Keratinocyte (primary cell): Measurements from ENCODE around the gene SPATA16. TPM values are rescaled to one million over a fixed set of nuclear protein-coding genes. Genes with fewer than 3 reads are reported as not detected.

Experiments
- DNase-seq: peaks from one replicate; pipeline ENCODE4 v3.0.0-alpha.2; 2011; ENCODE audit warnings: low read depth, missing footprints, low spot score
- FAIRE-seq: peaks from 2 replicates; lab custom pipeline; 2011; peaks lifted over from hg19 to GRCh38; lab: Jason Lieb, UNC
- H2AFZ ChIP-seq: 2 replicates; pipeline ENCODE4 v1.6.0; 2012; ENCODE audit warnings: low read length, control low read depth, inconsistent platforms; ENCODE audit not compliant: control insufficient read depth
- H3K27ac ChIP-seq: 2 replicates; pipeline ENCODE4 v1.5.1; 2011; ENCODE audit warnings: low read length; ENCODE audit not compliant: control insufficient read depth, insufficient read depth
- H3K27me3 ChIP-seq: 3 replicates; pipeline ENCODE4 v1.6.0; 2011; ENCODE audit warnings: low read length; ENCODE audit not compliant: control insufficient read depth, insufficient read depth; ENCODE audit errors: extremely low read depth
- H3K36me3 ChIP-seq, 2 experiments: 2 replicates in 1 of 2; 3 replicates in 1 of 2; pipeline ENCODE4 v1.5.1; 2011; ENCODE audit warnings: low read length in 2 of 2, mild to moderate bottlenecking in 1 of 2; ENCODE audit not compliant: control insufficient read depth in 2 of 2, insufficient read depth in 2 of 2; ENCODE audit errors: extremely low read depth in 1 of 2
- H3K4me1 ChIP-seq: 3 replicates; pipeline ENCODE4 v1.5.1; 2011; ENCODE audit warnings: low read length; ENCODE audit not compliant: control insufficient read depth, insufficient read depth; ENCODE audit errors: extremely low read depth
- H3K4me2 ChIP-seq: 3 replicates; pipeline ENCODE4 v1.6.0; 2011; ENCODE audit warnings: low read depth, low read length; ENCODE audit not compliant: control insufficient read depth, insufficient read depth; ENCODE audit errors: extremely low read depth
- H3K4me3 ChIP-seq, 3 experiments: fragments of 200-600 bp in 1 of 3; sonication (generic) in 1 of 3; 2 replicates in 2 of 3; 3 replicates in 1 of 3; pipeline ENCODE4 v1.5.1; 2011 to 2016; ENCODE audit warnings: low read length in 3 of 3, mild to moderate bottlenecking in 3 of 3, control low read depth in 2 of 3, inconsistent platforms in 1 of 3, low read depth in 1 of 3, mixed read lengths in 1 of 3, mixed run types in 1 of 3, moderate library complexity in 1 of 3; ENCODE audit not compliant: control insufficient read depth in 2 of 3, insufficient read depth in 2 of 3; ENCODE audit errors: extremely low read depth in 1 of 3
- H3K79me2 ChIP-seq: 2 replicates; pipeline ENCODE4 v1.6.0; 2012; ENCODE audit warnings: low read length; ENCODE audit not compliant: control insufficient read depth, insufficient read depth
- H3K9ac ChIP-seq: 3 replicates; pipeline ENCODE4 v1.6.0; 2011; ENCODE audit warnings: low read length; ENCODE audit not compliant: control insufficient read depth, insufficient read depth; ENCODE audit errors: extremely low read depth
- H3K9me1 ChIP-seq: 3 replicates; pipeline ENCODE4 v1.6.0; 2011; ENCODE audit warnings: low read length; ENCODE audit not compliant: control insufficient read depth, insufficient read depth; ENCODE audit errors: extremely low read depth
- H3K9me3 ChIP-seq: 2 replicates; pipeline ENCODE4 v1.5.1; 2012; ENCODE audit warnings: low read depth, low read length; ENCODE audit not compliant: control insufficient read depth
- H4K20me1 ChIP-seq: 3 replicates; pipeline ENCODE4 v1.6.0; 2011; ENCODE audit warnings: low read length; ENCODE audit not compliant: control insufficient read depth, insufficient read depth; ENCODE audit errors: extremely low read depth
- CTCF ChIP-seq, 3 experiments: IDR thresholded peaks in 1 of 3; conservative IDR thresholded peaks in 1 of 3; optimal IDR thresholded peaks in 1 of 3; 2 replicates in 2 of 3; 3 replicates in 1 of 3; pipeline versions ENCODE3 to v1.5.1; 2011; ENCODE audit warnings: low read length in 3 of 3, mild to moderate bottlenecking in 3 of 3, moderate library complexity in 2 of 3, control low read depth in 1 of 3, inconsistent platforms in 1 of 3; ENCODE audit not compliant: insufficient read depth in 2 of 3; ENCODE audit errors: extremely low read depth in 1 of 3
- EZH2 ChIP-seq: IDR thresholded peaks from one replicate; pipeline ENCODE4 v1.6.1; 2012; ENCODE audit warnings: inconsistent platforms, mild to moderate bottlenecking, low read length, moderate library complexity
- dilution Hi-C: fragments of 300-500 bp; cut with MboI; formaldehyde crosslinking; loops from one replicate; pipeline ENCODE4 v1.7.0; 2020; ENCODE audit warnings: low sequenced_read_pairs; ENCODE audit not compliant: extremely low pct_ligation_motif_present
- polyA plus RNA-seq, 5 experiments: library from polyadenylated mRNA; depleted of rRNA in 3 of 5; stranded (reverse) in 3 of 5; stranded (forward) in 1 of 5; unstranded in 1 of 5; fragments of >200 nt; gene quantifications; 1 replicate in 1 of 5; 2 replicates in 3 of 5; 3 replicates in 1 of 5; pipeline versions ENCODE4 v1.2.1 to v1.2.3, GENCODE V29; 2011 to 2012; ENCODE audit warnings: missing spikeins in 2 of 5, low read depth in 1 of 5, low replicate concordance in 1 of 5

The SPATA16 gene
- polyA plus RNA-seq, 1 donor (not counting 4 experiments of a cell fraction or from before 2014, with no cell fraction given): not detected

GRCh38 chr3:172973799-172974198 lies 167.2 kb downstream of the SPATA16 start:
- no peaks in the 10 kb centered on the region for H4K20me1 ChIP-seq
- FAIRE-seq: no peak

DNA sequence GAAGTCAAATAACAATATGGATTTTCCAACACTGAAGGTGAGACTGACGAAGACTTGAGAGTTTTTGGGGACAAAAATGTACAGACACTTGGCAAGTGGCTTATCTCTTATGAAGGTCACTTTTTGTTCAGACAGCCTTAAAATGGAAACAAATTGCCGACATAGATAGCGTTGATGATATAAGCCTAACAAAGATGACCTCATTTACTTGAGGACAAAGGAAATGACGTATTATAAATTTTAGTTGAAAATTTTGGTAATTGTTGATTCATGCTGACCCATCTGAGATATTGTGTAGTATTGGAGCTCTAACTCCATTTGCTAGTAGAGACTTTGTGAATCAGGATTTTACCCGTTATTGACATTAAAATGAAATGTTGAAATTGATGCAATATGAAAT lies 168.3 kb downstream of the SPATA16 start:
- no peak for FAIRE-seq
- dilution Hi-C loops: no loop called here

More at GRCh38 chr3:172973799-172974198, 167.2 kb downstream of the SPATA16 start:
- TF ChIP-seq CTCF (optimal IDR thresholded peaks at IDR 0.05 in 1 of 3, IDR thresholded peaks at IDR 0.05 in 1 of 3, conservative IDR thresholded peaks at IDR 0.05 in 1 of 3; ENCODE audit: extremely low read depth in 1 of 3, insufficient read depth in 2 of 3, low read length in 3 of 3) (no peak), EZH2 (no peak)
- H2AFZ ChIP-seq: no peak overlapping the region
- H3K9ac ChIP-seq: no peak overlapping the region
- no peak overlapping the region for H3K4me3 ChIP-seq
- dilution Hi-C loops: no loop called here
- no peaks in the 10 kb centered on the region for H3K9me3 ChIP-seq
- H3K36me3 ChIP-seq: no peaks in the 10 kb centered on the region
- H3K4me2 ChIP-seq: no peak overlapping the region
- H3K79me2 ChIP-seq: no peaks in the 10 kb centered on the region
- H3K9me1 ChIP-seq: no peaks in the 10 kb centered on the region
- H3K27me3 ChIP-seq: no peaks in the 10 kb centered on the region
- no peaks in the 10 kb centered on the region for H3K4me1 ChIP-seq
- no peak for DNase-seq
- H3K27ac ChIP-seq: no peak overlapping the region

More for the DNA sequence above, 168.3 kb downstream of the SPATA16 start:
- no peak for DNase-seq
- no peak overlapping the region for H2AFZ ChIP-seq
- no peak overlapping the region for H3K9ac ChIP-seq
- no peaks in the 10 kb centered on the region for H3K79me2 ChIP-seq
- H3K36me3 ChIP-seq: no peaks in the 10 kb centered on the region
- no peaks in the 10 kb centered on the region for H3K9me3 ChIP-seq
- TF ChIP-seq EZH2 (no peak), CTCF (optimal IDR thresholded peaks at IDR 0.05 in 1 of 3, IDR thresholded peaks at IDR 0.05 in 1 of 3, conservative IDR thresholded peaks at IDR 0.05 in 1 of 3; ENCODE audit: extremely low read depth in 1 of 3, insufficient read depth in 2 of 3, low read length in 3 of 3) (no peak)
- H3K27me3 ChIP-seq: no peaks in the 10 kb centered on the region
- H3K4me2 ChIP-seq: no peak overlapping the region
- no peaks in the 10 kb centered on the region for H3K9me1 ChIP-seq
- H3K27ac ChIP-seq: no peak overlapping the region
- H4K20me1 ChIP-seq: no peaks in the 10 kb centered on the region
- no peaks in the 10 kb centered on the region for H3K4me1 ChIP-seq
- H3K4me3 ChIP-seq: no peak overlapping the region
